Hematopoietic multipotent progenitor cell (in vitro differentiated cells): ENCODE measurements around the gene BCLAF1. TPM values are rescaled to one million over a fixed set of nuclear protein-coding genes. Genes with fewer than 3 reads are reported as not detected.

ENCODE experiments used
- DNase-seq, 3 donors: peaks; one replicate each; pipeline ENCODE4 v3.0.0-alpha.2; 2011 to 2015; ENCODE audit warnings: low read depth in 2 of 3, low spot score in 2 of 3
- small RNA-seq: library from RNA; depleted of rRNA; stranded (forward); fragments of <200 nt; gene quantifications from one replicate; pipeline ENCODE3, GENCODE V24; 2012
- total RNA-seq: library from RNA; depleted of rRNA; stranded (reverse); fragments of >200 nt; gene quantifications from one replicate; pipeline ENCODE4 v1.2.3, GENCODE V29; 2012

BCLAF1 gene
- total RNA-seq, 1 donor: 81.1 TPM

DNA sequence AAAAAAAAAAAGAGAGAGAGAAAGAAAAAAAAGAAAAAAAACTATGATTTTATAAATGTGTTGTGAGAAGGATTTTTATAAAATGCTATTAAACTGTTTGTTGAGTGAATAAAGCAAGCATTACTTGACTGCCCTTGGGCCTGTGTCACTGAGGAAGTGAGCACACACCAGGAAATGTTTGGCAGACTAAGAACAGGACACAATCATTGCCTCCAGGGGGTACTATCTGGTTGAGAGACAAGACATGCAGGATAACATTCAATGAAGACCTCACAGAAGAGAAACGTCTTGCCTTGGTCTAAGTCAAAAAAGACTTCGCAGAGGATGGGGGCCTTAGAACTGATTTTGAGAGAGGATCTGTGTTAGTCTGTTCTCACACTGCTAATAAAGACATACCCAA lies 80.2 kb downstream of the BCLAF1 start:
- no peak for DNase-seq

DNA sequence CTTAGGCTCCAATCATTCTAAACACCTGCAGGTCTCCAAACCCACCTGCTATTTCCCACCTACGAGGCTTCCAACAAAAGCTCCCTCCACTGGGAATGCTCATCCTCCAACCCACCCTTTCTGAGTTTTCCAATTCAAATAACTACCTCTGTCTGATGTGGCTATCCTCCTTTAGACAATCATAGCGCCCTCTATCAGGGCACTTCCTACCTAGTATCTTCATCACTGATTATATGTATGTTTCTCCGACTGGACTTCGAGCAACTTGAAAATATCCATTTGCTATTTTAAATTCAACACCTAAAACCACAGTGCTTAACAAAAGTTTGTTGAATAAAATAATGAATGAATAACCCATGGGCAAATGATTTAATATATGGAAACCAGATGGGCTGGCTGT lies 80.9 kb downstream of the BCLAF1 start:
- no peak for DNase-seq

Small RNA genes within 50 kb of the gene (small RNA-seq; reads per million reads assigned to genes)
- not detected for gene AL023284.1

Other genes with a start within 250 kb of the BCLAF1 start
- gene MTFR2, start 39.5 kb downstream of the BCLAF1 start, total RNA-seq: 1.9 TPM